Dermis microvascular lymphatic vessel endothelial cell (primary cell): ENCODE data around the gene SLC26A8. TPM values are rescaled to one million over a fixed set of nuclear protein-coding genes. Genes with fewer than 3 reads are reported as not detected.

Experiments used
- total RNA-seq: library from RNA; depleted of rRNA; stranded (reverse); fragments of >200 nt; gene quantifications from 2 replicates; pipeline ENCODE4 v1.2.1, GENCODE V29; 2014

The SLC26A8 gene
- total RNA-seq, 1 donor from 2014 or later: not detected

Other genes with a start within 250 kb of the SLC26A8 start
- gene CLPSL2, start 248.0 kb downstream of the SLC26A8 start, total RNA-seq: not detected in 2 replicates
- gene CLPSL1, start 243.6 kb downstream of the SLC26A8 start, total RNA-seq: not detected in 2 replicates
- gene CLPS, start 227.3 kb downstream of the SLC26A8 start, total RNA-seq: not detected in 2 replicates
- gene LHFPL5, start 219.3 kb downstream of the SLC26A8 start, total RNA-seq: not detected in 2 replicates
- 30.8 and 42.4 TPM in 2 replicates for gene SRPK1, start 103.5 kb downstream of the SLC26A8 start, total RNA-seq
- gene MAPK14, start 3.2 kb upstream of the SLC26A8 start, total RNA-seq: 34.5 and 41.2 TPM in 2 replicates
- 3.9 and 7.0 TPM in 2 replicates for gene MAPK13, start 105.9 kb upstream of the SLC26A8 start, total RNA-seq
- 5.1 and 8.7 TPM in 2 replicates for gene BRPF3, start 172.1 kb upstream of the SLC26A8 start, total RNA-seq
- not detected in 2 replicates for gene PNPLA1, start 245.4 kb upstream of the SLC26A8 start, total RNA-seq